H7 (cell line): ENCODE measurements around the gene LRP8. TPM values are rescaled to one million over a fixed set of nuclear protein-coding genes. Genes with fewer than 3 reads are reported as not detected.

Source experiments
- DNase-seq: peaks from one replicate; pipeline ENCODE4 v3.0.0; 2012
- H3K27me3 ChIP-seq: 2 replicates; pipeline ENCODE4 v1.6.0; 2011; ENCODE audit warnings: mild to moderate bottlenecking, low read length; ENCODE audit not compliant: control insufficient read depth, insufficient read depth
- H3K36me3 ChIP-seq: replicated peaks from 2 replicates; pipeline ENCODE4 v1.5.1; 2011; ENCODE audit warnings: low read length; ENCODE audit not compliant: control insufficient read depth, insufficient read depth
- H3K4me3 ChIP-seq: 2 replicates; pipeline ENCODE4 v1.5.1; 2011; ENCODE audit warnings: low read depth, mild to moderate bottlenecking, control low read depth, low read length, moderate library complexity; ENCODE audit not compliant: insufficient read depth
- total RNA-seq: library from RNA; depleted of rRNA; stranded (reverse); fragments of >200 nt; shearing (Covaris generic); gene quantifications from 2 replicates; pipeline ENCODE4 v1.2.3, GENCODE V29; 2014

The LRP8 gene
- total RNA-seq, 1 experiment from 2014 or later, result 144 TPM

DNA sequence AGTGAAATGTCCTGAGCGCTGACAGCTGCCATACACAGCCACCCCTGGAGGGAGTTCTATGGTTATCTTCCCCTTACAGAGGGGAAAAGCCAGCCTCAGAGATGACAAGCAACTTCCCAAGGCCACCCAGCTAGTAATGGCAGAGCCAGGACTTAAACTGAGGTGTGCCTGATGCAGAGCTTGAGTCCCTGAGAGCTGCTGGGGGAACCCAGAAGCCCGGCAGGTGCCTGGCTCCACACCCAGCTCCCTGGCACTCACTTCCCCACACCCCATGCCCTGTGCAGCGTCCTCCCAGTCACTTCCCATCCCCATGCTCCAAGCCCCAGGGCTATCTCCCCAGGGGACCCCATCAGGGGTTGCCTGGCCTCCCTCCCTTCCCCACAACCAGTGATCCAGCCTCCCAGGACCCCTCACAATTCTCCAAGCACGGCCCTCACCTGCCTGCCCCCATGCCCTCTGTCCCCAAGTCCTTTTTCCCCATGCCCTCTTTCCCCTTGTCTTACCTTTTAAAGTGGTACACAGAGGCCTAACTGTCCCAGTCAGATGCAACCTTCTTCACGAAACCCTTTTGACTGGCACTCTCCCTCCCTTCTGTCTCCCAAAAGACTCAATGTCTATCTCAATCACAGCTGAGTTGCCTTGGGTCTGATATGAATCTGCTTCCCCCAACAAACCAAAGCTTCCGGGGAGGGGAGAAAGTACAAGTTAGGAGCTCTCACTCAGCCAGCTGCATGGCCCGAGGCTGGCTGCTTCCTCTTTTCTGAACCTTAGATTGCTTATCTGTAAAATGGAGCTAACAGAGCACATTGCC, 39.8 kb upstream of the LRP8 start:
- Histone ChIP-seq H3K4me3 (no peak overlapping the region), H3K36me3 (no peaks in the 10 kb centered on the region), H3K27me3 (peaks cover 10% of the 10 kb centered on the region)
- no peak for DNase-seq

DNA sequence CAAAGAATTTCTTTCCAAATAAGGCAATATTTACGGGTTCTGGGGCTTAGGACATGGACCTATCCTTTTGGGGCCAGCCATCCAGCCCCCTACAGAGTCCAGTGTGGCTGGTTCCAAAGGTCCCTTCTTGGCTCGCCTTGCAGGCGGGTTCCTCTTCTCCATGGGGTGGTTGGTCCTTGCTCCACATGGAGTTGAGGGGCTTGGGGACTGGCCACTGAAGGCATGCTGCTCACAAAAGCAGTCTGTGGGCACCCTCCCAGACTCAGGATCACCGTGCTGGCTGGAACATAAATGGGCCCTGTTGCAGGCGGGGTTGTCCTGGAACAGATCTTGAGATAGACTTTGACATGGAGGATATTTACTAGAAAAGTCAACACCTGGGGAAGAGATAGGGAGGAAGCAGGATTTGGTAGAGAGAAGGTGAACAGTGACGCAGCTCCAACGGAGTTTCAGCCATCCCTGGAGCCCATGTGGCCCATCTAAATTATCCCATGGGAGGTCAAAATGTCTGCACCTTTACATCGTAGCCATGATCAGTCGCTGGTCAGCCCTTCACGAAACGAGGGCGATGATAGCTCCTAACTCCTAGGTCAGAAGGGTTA, 39.1 kb upstream of the LRP8 start:
- Histone ChIP-seq H3K4me3 (no peak overlapping the region), H3K27me3 (peaks cover 10% of the 10 kb centered on the region)
- no peak for DNase-seq

DNA sequence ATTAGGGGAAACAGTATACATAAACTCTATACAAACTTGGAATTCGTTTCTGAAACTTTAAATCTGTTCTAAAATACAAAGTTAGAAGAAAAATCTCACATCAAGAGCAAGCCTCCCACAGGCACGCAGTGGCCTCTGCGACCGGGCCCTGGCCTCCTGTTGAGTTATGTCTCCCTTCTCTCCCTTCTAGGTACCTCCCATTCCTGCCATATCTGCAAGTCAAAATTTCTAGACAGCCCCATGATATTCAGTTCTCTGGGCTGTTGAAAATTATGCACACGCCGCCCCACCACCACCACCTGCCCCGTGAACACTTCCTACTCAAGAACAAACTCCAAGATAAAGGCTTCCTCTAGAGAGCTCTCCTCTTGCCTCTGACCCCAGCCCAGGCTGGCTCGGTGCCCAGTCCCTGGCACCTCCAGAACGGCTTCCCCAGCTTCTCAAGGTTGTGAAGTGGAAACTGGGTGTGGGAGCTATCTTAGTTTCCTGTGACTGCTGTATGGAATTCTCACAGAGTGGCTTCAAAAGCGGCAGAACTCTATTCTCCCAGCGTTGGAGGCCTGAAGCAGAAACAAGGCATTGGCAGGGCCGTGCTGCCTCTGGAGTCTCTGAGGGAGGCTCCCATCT, 37.7 kb upstream of the LRP8 start:
- Histone ChIP-seq H3K27me3 (peaks cover 10% of the 10 kb centered on the region), H3K4me3 (no peak overlapping the region)
- DNase-seq, result no peak

More for the DNA sequence above, 39.1 kb upstream of the LRP8 start:
- H3K36me3 ChIP-seq, result no peaks in the 10 kb centered on the region

DNA sequence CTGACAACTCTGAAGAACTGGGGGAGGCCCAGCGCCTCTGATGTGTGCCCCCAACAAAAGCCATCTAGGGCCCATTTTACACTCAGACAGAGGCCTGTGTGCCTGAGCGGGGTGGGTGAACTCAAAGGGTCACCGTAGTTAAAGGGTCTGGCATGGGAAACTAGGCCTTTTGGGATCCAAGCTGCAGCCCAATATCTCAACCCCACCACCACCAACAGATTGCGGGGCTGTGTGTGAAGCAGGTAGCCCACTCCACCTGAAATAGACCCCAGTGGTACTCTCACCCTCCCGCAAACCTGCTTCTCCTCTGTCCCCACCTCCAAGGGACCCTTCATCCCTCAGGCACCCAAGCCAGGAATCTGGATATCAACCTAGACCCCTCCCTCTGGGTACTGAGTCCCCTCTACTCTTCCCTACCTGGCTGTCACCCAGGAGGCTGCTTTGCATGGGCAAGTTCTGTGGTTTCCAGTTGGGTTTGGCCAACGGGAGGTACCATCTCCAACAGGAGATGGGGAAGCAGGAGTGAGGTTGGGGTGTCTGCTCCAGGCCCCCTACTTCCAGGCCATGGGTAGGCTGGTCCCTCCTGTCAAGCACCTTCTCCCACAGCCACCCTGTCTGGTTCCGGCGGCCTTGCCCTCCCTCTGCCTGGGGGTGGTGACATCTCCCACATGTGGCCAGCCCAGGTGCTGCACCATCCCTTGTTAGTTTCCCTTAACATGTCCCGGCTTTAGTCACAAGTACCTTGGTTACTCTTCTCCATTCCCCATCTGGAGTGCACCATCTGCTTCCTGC, 35.2 kb upstream of the LRP8 start:
- H3K4me3 ChIP-seq, result no peak overlapping the region
- peak; percentile 74 for DNase-seq
- peaks cover 9% of the 10 kb centered on the region for H3K27me3 ChIP-seq
- no peaks in the 10 kb centered on the region for H3K36me3 ChIP-seq

More for the DNA sequence above, 37.7 kb upstream of the LRP8 start:
- no peaks in the 10 kb centered on the region for H3K36me3 ChIP-seq

DNA sequence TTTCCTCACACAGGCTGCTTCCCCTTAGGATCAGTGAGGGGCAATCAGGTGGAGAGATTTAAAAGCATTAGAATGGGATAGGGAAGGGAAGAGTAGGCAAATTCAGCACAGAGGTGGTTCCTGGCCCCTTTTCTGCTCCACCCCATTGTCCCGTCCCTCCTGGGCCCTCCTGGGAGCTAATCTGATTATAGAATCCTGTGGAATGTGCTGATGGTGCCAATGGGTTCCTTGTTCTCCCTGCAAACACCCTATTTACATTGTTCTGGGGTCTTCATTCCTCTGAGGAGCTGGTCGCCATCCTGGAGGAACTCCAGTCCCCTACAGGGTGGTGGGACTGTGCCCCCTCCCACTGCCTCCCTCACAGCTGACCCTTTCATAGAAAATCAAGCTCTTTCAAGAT, 34.4 kb upstream of the LRP8 start:
- Histone ChIP-seq H3K4me3 (no peak overlapping the region), H3K36me3 (no peaks in the 10 kb centered on the region), H3K27me3 (peaks cover 1% of the 10 kb centered on the region)
- no peak for DNase-seq

DNA sequence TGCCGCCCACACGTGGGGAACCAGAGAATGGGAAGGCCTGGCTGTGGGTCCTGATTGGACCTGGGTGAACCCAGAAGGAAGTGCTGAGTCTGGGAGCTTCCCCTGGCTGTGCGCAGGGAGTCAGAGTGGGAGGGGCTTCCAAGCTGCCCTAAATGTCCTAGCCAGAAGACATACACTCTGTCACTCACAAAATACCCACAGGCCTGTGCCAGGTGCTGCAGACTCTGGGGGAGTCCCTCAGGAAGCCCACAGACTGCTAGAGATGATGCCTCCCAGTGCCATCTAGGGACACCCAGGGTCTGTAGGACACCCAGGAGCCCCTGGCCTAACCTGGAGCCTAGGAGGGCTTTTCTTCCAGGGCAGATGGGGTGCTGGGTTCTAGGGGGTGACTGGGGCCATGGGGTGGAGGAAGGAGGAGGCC, 33.7 kb upstream of the LRP8 start:
- H3K27me3 ChIP-seq, result peaks cover 1% of the 10 kb centered on the region
- peak; percentile 13 for DNase-seq
- H3K36me3 ChIP-seq, result no peaks in the 10 kb centered on the region
- H3K4me3 ChIP-seq, result no peak overlapping the region

DNA sequence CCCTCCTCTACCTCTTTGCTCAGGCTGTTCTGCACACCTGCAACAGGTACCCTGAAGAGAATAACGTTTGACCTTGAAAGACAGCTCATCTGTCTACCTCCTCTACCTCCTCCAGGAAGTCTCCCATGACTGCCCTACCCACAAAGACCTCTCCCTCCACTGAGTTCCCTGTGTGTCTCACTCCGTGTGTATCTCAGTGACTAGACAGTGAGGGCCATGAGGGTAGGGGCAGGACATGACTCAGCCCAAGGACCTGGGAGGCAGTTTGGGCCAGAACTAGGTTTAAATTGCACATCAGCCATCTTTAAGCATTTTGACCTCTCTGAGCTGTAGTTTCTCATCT, 32.0 kb upstream of the LRP8 start:
- DNase-seq, result no peak
- H3K36me3 ChIP-seq, result no peaks in the 10 kb centered on the region
- H3K27me3 ChIP-seq, result peaks cover 1% of the 10 kb centered on the region
- no peak overlapping the region for H3K4me3 ChIP-seq

DNA sequence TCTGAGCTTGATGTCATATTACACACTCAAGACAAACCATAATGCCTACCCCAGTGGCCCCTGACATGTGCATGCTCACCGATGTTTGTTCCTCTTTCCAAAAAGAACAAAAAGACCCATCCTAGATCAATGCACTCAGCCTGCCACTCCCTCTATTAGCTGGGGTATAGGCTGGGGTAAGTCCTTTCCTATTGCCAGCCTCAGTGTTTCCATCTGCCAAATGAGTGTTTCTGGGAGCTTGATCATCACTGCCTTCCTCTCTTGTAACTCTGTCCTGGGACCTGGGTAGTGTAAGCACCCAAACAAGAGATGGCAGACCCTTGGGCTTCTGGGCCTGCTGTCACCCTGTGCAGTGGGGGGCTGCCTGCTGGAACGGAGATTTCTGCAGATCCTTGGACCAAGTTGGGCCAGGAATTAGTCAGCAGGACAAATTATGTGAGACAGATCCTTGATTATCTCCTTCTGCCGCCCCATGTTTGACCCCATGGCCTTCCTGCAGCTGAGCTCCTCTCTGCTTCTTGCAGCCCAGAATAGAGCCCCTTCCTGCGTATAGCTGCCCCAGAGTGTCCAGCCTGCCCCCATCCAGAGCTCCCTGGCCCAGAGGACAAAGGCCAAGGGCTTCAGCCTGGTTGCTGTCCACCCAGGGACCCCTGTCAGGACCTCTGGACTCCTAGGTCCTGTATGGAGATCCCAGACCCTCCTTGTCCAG, 31.5 kb upstream of the LRP8 start:
- no peak for DNase-seq
- H3K36me3 ChIP-seq, result no peaks in the 10 kb centered on the region

DNA sequence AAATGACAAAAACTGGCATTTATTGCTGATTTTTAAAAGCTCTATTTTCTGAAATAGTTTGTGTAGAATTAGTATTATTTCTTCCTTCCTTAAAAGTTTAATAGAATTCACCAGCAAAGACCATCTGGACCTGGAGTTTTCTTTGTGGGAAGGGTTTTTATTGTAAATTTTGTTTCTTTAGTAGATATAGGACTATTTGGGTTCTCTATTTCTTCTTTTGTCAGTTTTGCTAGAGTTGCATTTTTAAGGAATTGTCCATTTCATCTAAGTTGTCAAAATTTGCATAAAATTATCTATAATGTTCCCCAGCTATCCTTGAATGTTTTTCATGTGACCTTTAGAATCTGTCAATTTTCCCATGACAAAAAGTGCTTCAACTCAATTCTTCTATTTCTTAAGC, 28.8 kb upstream of the LRP8 start:
- DNase-seq, result no peak
- no peaks in the 10 kb centered on the region; the same call in 1 of the 2 replicates for H3K27me3 ChIP-seq
- H3K36me3 ChIP-seq, result no peaks in the 10 kb centered on the region
- H3K4me3 ChIP-seq, result no peak overlapping the region

More for the DNA sequence above, 31.5 kb upstream of the LRP8 start:
- Histone ChIP-seq H3K4me3 (no peak overlapping the region), H3K27me3 (peaks cover 1% of the 10 kb centered on the region)

DNA sequence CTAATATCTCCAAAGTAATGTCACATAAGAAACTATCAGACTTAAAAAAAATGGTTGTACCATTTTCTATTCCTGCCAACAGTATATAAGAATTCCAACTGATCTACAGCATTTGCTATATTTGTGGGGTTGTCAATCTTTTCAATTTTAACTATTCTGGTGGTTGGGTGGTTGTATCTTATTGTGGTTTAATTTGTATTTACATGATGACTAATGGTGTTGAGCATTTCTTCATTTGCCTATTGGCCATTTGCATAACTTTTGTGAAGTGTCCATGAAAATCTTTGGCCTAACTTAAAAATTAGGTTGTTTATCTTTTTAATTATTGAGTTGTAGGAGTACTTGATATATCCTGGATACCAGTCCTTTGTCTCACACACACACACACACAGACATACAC, 26.2 kb upstream of the LRP8 start:
- Histone ChIP-seq H3K36me3 (no peaks in the 10 kb centered on the region), H3K4me3 (no peak overlapping the region), H3K27me3 (no peaks in the 10 kb centered on the region)
- DNase-seq, result no peak

DNA sequence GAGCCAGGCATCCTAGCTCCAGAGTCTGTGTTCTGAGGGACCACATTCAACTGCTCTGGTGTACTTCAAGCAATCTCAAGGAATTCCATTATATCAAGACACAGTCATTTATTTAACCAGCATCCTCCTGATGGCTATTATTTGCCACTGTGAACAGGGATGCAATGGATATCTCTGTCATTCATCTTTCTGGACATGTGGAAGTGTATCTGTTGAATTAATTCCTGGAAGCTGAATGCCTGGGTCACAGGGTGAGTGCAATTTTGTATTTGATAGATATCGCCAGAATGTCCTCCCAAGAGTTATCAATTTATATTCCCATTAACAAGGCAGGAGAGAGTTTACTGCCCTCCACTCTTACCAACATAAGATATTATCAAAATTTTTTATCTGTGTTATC, 24.7 kb upstream of the LRP8 start:
- Histone ChIP-seq H3K27me3 (peaks cover 2% of the 10 kb centered on the region; the same call in 1 of the 2 replicates), H3K36me3 (no peaks in the 10 kb centered on the region), H3K4me3 (no peak overlapping the region)
- no peak for DNase-seq

DNA sequence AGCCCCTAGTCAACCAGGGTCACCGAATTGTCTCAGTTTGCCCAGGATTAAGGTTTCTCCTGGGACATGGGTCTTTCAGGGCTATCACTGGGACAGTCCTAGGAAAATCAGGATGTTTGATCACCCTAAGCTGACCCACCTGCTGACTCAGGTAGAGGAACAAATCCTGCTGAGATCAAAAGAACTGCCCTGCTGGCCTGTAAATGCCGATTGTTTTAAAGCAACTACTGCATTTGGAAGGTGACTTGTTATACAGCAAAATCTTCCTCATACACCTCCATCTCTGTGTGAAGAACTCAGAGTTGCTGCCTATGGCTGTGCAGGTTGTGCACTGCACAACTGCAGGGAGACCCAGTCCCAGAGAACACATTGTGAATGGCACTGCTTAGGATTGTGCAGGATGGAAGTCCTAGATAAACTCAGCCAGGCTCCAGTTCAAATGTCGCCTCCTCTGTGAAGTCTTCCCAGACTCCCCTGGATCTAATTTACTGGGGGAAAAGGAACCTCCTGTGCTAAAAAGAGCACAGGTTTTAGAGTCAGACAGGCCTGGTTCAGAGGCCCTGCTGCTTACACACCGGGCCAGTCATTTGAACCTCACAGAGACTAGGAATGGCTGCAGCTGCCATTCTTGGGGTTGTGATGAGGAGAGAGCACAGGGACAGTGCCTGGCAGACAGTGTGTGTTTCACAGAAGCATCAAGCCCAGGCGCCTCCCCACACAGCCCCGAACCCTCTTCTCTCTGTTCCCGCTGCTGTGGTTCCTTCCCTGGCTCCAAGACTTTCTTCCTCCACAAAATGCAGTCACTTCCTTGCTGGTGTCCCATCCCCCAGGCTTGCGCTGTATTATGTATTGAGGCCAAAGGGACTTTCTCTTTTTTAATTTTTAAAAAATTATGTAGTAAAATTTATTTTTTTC, 23.2 kb upstream of the LRP8 start:
- Histone ChIP-seq H3K4me3 (no peak overlapping the region), H3K36me3 (no peaks in the 10 kb centered on the region), H3K27me3 (peaks cover 4% of the 10 kb centered on the region; the same call in 1 of the 2 replicates)
- no peak for DNase-seq
